Body of pancreas (tissue), 4 donors: Measurements from ENCODE around the gene CACNA2D3. TPM values are rescaled to one million over a fixed set of nuclear protein-coding genes. Genes with fewer than 3 reads are reported as not detected.

ENCODE experiments used
- ATAC-seq: fragments of 150-250 bp; one replicate; pipeline ENCODE4 v1.9.1; 2016
- DNase-seq, 4 donors: peaks; one replicate each; pipeline ENCODE4 v3.0.0-alpha.2; 2019
- H3K27ac ChIP-seq, 4 donors: fragments of 200-600 bp; sonication (generic); 1 replicate in 3 of 4; 2 replicates in 1 of 4; pipeline versions ENCODE4 v1.5.1 to v1.6.1; 2016 to 2019; ENCODE audit warnings: mild to moderate bottlenecking in 1 of 4, mixed read lengths in 1 of 4, moderate library complexity in 1 of 4
- H3K27me3 ChIP-seq, 2 donors: fragments of 200-600 bp; sonication (generic); one replicate each; pipeline ENCODE4 v1.6.0; 2016; ENCODE audit warnings: mild to moderate bottlenecking in 1 of 2
- H3K36me3 ChIP-seq, 2 donors: fragments of 200-600 bp; sonication (generic); replicated peaks in 1 of 2; 2 replicates each; pipeline ENCODE4 v1.5.1; 2016; ENCODE audit warnings: low read depth in 2 of 2; ENCODE audit not compliant: insufficient read depth in 1 of 2
- H3K4me1 ChIP-seq: fragments of 200-600 bp; sonication (generic); one replicate; pipeline ENCODE4 v1.6.0; 2016
- H3K4me3 ChIP-seq, 2 donors: fragments of 200-600 bp; sonication (generic); 1 replicate in 1 of 2; 2 replicates in 1 of 2; pipeline ENCODE4 v1.5.1; 2016 to 2019
- H3K9me3 ChIP-seq, 3 donors: fragments of 200-600 bp; sonication (generic); 1 replicate in 2 of 3; 2 replicates in 1 of 3; pipeline ENCODE4 v1.5.1; 2016
- CTCF ChIP-seq, 7 experiments: fragments of 450-650 bp in 4 of 7; fragments of 200-600 bp in 3 of 7; sonication (generic) in 3 of 7; IDR thresholded peaks; one replicate each; pipeline ENCODE4 v1.5.1; 2016 to 2019; ENCODE audit warnings: antibody characterized with exemption in 7 of 7
- POLR2A ChIP-seq, 3 donors: fragments of 450-650 bp; IDR thresholded peaks; one replicate each; pipeline ENCODE4 v1.6.1; 2016; ENCODE audit warnings: antibody characterized with exemption in 3 of 3, mild to moderate bottlenecking in 2 of 3
- WGBS, 2 donors: methylation state at CpG; one replicate each; pipeline ENCODE4 v1.1.5; 2017; 5-methylcytosine and 5-hydroxymethylcytosine counted together
- intact Hi-C: fragments of 100-400 bp; cut with DNase I; formaldehyde crosslinking; loops from one replicate; pipeline ENCODE4 v1.15.1; 2023
- total RNA-seq, 2 donors: library from RNA; depleted of rRNA; stranded (reverse); fragments of >200 nt; gene quantifications; one replicate each; pipeline ENCODE4 v1.1.0, GENCODE V29; 2016

CACNA2D3 gene
- total RNA-seq, 2 donors from 2014 or later, result not detected

DNA sequence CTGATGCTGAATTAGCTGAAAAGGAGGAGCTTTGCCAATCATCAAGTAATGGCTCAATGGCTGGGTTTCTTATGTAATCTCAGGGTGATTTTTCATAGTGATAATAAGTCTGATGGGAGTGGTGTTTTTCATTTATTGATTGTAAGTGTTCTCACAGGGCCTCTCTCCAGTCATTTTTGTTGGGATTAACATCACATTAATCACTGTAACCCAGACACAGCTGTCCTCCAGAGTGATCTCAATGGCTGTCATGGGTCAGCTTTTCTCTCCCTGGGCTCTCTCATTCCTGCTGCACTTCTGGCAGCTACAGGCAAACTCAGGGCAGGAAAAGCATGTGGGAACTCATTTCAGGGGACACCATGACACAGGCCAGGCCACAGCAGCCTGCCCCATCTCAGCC lies 642.6 kb downstream of the CACNA2D3 start:
- intact Hi-C loops, result no loop called here
- TF ChIP-seq CTCF (IDR thresholded peaks at IDR 0.05) (no peak), POLR2A (IDR thresholded peaks at IDR 0.05) (no peak)
- H3K4me1 ChIP-seq, result no peaks in the 10 kb centered on the region
- no peaks in the 10 kb centered on the region for H3K9me3 ChIP-seq
- ATAC-seq (no peak), DNase-seq (no peak)
- no peaks in the 10 kb centered on the region for H3K27me3 ChIP-seq
- no peaks in the 10 kb centered on the region for H3K36me3 ChIP-seq
- H3K27ac ChIP-seq, result no peak overlapping the region
- no peak overlapping the region for H3K4me3 ChIP-seq

DNA sequence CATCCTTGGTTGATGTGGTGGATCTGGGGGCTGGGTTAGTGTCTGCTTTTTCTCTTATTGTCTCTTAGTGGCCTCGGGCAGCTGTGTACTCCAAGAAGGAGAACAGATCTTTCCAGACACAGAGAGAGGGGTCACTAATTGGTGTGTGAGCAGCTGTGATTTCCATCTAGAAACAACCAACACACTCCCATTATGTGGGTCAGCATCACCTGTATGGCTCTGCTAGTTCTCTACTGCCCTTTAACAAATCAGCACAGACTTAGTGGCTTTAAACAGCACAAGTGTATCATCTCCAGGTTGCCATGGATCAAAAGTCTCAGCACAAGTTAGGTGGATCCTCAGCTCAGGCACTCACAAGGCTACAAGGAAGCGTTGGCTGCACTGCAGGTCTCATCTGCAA lies 648.7 kb downstream of the CACNA2D3 start:
- WGBS, 2 donors, result 64% methylated on average over 2 of the region's 2 CpGs
- intact Hi-C loops, result no loop called here
- ATAC-seq (no peak), DNase-seq (no peak)
- Histone ChIP-seq H3K4me3 (no peak overlapping the region), H3K36me3 (no peaks in the 10 kb centered on the region), H3K27me3 (no peaks in the 10 kb centered on the region), H3K9me3 (no peaks in the 10 kb centered on the region), H3K4me1 (no peaks in the 10 kb centered on the region), H3K27ac (no peak overlapping the region)
- TF ChIP-seq CTCF (IDR thresholded peaks at IDR 0.05) (no peak), POLR2A (IDR thresholded peaks at IDR 0.05) (no peak)

GRCh38 chr3:54772051-54772450 lies 649.7 kb downstream of the CACNA2D3 start:
- intact Hi-C loops, result no loop called here
- ATAC-seq (no peak), DNase-seq (no peak)
- WGBS, 2 donors, result 71 to 78% methylated on average over 2 of the region's 2 CpGs
- no peaks in the 10 kb centered on the region for H3K27me3 ChIP-seq
- H3K27ac ChIP-seq, result no peak overlapping the region
- no peaks in the 10 kb centered on the region for H3K36me3 ChIP-seq
- TF ChIP-seq CTCF (IDR thresholded peaks at IDR 0.05), result no peak
- no peak for TF ChIP-seq POLR2A (IDR thresholded peaks at IDR 0.05)
- H3K4me3 ChIP-seq, result no peak overlapping the region
- no peaks in the 10 kb centered on the region for H3K4me1 ChIP-seq
- no peaks in the 10 kb centered on the region for H3K9me3 ChIP-seq

DNA sequence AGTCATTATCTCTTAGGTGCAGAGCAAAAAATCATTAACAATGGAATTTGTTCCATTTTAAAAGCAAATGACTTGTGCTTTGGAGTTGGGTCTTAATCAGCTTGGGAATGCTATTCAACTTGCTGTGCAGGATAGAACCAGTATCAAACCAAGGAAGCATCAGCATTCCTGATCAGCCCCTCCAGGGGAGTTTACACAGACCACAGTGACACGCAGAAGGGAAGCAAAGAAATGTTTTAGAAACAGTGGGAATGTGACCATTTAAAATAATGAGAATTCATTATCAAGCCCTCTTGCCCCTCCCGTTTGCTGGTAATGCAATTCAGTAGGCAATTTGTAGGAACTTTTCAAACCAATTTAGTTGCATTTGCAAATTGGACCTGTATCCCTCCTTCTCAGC lies 650.4 kb downstream of the CACNA2D3 start:
- no peak for DNase-seq
- H3K27ac ChIP-seq, result no peak overlapping the region
- TF ChIP-seq POLR2A (IDR thresholded peaks at IDR 0.05) (no peak), CTCF (IDR thresholded peaks at IDR 0.05) (no peak)

DNA sequence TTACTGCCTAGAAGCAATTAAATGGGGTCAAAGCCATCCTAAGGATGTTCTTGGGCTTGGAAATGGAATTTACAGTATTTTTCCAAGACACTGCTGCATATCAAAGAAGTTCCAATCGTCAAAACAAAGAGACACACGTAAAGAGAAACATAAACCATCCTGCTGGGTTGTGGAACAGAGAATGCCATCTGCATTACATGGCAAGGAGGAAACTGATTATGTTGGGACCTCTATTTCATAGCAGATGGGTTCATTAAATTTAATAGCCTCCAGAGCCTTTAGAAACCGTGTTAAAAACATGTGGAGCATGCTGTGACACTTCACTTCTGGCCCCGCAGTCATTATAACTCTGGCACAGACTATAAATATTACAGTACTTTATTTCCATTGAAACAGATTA lies 650.9 kb downstream of the CACNA2D3 start:
- intact Hi-C loops, result no loop called here
- Histone ChIP-seq H3K9me3 (no peaks in the 10 kb centered on the region), H3K27ac (no peak overlapping the region), H3K4me1 (no peaks in the 10 kb centered on the region), H3K36me3 (no peaks in the 10 kb centered on the region), H3K4me3 (no peak overlapping the region), H3K27me3 (no peaks in the 10 kb centered on the region)
- WGBS, 2 donors, result 61 to 66% methylated on average over 4 of the region's 4 CpGs
- ATAC-seq (no peak), DNase-seq (no peak)
- TF ChIP-seq CTCF (IDR thresholded peaks at IDR 0.05), result no peak
- TF ChIP-seq POLR2A (IDR thresholded peaks at IDR 0.05), result no peak

More for the DNA sequence above, 650.4 kb downstream of the CACNA2D3 start:
- Histone ChIP-seq H3K9me3 (no peaks in the 10 kb centered on the region), H3K27me3 (no peaks in the 10 kb centered on the region), H3K4me1 (no peaks in the 10 kb centered on the region), H3K36me3 (no peaks in the 10 kb centered on the region), H3K4me3 (no peak overlapping the region)
- 57 to 67% methylated on average over 2 of the region's 2 CpGs for WGBS, 2 donors
- intact Hi-C loops, result no loop called here
- no peak for ATAC-seq
